HG03457 (cell line): ENCODE measurements around the gene ANKRD12.
A peak's percentile ranks its signal among the peaks of the same experiment; 100 is the strongest.

ENCODE experiments used
- ATAC-seq: cut with Tn5 transposase; IDR thresholded peaks from one replicate; pipeline ENCODE4 v1.9.1; 2021; ENCODE audit warnings: moderate number of reproducible peaks; ENCODE audit not compliant: unreplicated experiment

ANKRD12 gene

DNA sequence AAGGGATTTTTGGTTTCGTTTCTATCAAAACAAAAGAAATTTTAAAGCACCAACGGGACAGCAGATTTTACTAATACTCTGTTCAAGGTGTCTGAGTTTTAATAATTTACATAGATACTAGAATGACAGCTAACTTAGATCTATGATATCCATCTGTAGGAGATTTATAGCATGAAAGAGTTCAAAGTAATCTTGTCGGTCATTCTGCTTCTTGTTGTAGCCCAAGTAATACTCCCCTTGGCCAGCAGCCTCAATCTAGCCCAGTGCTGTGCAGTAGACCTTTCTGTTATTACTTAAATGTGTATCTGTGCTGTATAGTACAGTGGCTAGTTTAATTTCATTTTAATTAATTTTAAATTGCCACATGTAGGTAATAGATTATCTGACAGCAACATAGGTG lies 44.7 kb downstream of the ANKRD12 start:
- no peak for ATAC-seq

DNA sequence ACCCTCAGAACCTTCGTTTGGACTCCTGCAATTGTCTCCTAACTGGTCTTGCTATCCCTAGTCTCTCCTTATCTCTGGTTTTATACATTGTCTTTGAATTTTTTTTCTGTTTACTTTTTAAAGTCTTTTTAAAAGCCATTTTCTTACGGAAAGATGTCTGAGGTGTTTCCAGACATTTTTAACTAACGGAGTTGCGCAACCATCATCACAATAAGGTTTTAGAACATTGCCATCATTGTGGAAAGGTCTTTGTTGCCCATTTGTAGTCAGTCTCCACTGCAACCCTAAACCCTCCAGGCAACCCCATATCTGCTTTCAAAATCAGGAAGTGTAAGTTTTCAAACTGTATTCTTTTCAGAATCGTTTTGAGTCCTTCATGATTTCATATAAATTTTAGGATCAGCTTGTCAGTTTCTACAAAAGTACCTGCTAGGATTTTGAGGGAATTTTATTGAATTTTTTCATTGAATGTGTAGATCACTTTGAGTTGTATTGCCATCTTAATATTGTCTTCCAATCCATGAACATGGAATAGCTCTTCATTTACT lies 46.3 kb downstream of the ANKRD12 start:
- no peak for ATAC-seq

DNA sequence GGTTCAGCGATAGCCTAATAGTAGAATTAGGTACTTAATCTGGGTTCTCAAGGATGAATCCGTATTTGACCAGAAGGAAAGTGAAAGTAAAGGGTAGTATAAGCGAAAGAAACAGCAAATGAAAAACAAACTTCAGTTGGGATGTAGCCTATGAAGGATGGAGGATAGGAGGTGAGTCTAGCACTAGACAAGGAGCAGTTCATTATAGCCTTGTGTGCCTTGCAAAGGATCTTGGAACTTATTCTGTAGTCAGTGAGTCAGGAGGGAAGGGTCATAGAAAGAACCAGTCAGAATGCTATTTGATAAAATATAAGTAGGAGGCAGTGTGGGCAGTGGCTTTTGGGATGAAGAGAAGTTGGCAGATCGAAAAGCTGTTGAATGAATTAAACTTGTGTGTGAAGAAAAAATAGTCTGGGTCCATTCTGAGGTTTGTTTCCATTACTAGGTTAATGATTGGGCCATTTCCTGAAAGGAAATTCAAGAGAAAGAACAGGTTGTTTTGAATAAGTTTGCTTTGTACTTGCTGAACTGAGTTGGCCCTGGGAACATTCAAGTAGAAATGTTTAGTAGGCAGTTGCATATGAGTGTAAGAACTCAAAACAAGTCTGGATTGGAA lies 48.5 kb downstream of the ANKRD12 start:
- ATAC-seq: no peak

DNA sequence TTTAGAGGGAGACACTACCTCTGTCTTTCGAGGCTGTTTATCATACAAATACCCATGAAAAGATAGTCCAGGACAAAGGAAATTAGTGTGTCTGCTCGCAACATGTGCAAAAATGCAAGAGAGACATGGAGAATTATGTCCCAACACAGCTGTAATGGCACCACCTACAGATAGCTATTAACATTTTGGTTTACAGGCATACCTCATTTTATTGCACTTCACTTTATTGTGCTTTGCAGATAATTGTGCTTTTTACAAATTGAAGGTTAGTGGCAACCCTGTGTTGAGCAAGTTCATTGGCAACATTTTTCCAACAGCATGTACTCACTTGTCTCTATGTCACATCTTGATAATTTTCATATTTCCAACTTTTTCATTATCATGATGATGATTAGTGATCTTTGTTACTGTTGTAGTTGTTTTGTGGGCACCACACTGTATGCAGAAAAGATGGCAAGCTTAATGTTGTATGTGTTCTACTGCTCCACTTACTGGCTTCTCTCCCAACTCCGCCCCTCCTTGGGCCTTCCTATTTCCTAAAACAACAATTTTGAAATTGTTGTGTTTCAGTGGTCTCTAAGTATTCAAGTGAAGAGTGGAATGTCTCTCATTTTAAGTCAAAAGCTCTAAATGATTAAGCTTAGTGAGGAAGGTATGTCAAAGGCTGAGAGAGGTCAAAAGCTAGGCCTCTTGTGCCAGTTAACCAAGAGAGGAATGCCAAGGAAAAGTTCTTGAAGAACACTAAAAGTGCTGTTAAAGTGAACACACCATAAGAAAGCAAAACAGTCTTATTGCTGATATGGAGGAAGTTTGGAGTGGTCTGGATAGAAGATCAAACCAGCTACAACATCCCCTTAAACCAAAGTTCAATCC lies 52.0 kb downstream of the ANKRD12 start:
- ATAC-seq: no peak

DNA sequence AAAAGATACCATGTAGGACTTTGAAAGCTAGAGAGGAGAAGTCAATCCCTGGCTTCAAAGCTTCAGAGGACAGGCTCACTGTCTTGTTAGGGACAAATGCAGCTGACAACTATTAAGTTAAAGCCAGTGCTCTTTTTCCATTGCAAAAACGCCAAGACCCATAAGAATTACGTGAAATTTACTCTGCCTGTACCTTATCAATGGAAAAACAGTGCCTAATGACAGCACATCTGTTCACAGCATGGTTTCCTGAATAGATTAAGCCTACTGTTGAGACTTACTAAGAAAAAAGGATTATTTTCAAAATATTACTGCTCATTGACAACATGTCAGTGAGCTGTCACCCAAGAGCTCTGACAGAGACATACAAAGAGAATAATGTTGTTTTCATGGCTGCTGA lies 52.9 kb downstream of the ANKRD12 start:
- no peak for ATAC-seq

DNA sequence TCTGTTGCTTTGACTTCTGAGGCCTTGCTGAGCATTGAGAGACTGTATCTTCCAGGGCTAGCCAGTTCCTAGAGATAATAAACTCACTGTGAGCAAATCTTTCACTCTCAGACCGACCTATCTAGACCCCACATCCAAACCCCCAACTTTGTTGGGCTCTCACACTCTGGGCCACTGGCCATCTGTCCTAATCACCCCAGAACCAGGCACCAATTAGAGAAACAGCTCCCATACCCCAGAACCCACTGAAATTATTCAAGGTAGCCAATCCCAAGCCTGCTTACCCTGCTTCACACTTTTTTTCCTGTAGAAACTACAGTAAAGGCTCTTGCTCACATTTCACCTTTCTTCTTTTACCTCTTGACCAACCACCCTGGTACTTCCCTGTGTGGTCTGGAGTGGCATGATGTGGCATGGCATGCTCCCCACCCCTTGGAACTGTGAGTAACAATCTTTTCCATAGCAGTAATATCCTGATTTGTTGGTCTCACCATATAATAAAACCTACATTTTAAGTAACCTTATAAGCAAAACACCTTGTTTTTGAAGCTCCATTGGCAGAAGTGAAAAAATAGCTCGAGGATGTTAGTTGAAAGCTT lies 55.2 kb downstream of the ANKRD12 start:
- no peak for ATAC-seq

DNA sequence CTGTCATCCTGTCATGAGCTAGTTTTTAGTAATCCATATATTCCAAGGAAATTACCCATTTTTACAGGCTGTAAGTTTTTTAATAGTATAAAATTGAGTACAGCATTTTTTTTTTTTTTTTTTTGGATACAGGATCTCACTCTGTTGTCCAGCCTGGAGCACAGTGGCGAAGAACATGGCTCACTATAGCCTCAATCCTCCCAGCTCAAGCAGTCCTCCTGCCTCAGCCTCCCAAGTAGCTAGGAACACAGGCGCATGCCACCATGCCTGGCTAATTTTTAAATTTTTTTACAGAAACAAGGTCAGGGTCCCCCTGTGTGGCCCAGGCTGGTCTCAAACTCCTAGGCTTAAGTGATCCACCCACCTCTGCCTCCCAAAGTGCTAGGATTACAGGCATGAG lies 56.5 kb downstream of the ANKRD12 start:
- no peak for ATAC-seq

DNA sequence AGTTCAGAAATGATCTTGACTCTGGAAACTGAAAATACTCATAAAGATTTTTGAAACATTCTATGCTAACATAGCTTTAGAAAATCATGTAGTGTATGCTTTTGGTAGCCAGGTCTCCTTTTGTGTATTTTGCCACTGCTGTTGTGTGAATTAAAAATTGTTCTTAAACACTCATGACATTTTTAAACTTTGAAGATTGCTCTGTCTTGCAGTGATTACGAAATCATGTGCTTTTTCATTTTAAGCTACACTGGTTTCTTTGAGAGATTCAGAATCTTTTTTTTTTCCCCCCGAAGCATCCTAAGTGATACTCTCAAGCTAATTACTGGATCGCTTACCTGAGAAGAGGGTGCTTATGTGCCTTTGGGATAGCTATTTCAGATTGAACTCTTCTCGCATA lies 60.0 kb downstream of the ANKRD12 start:
- ATAC-seq: no peak

DNA sequence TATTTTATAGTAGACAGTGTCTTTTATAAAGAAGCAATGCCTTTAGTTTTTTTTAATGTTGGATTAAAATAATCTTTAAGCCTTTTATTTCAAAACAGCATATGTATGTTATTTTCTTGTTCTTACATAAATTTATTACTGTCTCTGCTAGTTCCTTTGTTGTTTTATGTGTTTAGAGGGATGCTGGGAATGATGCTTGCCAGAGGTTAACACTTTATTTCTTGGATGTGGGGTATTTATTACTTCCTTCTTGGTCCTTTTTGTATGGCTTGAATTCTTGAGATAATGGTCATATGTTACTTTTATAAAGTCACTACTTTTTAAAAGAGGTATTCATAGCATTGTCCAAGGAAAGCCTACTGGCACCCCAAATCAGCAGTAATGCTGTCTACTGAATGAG lies 63.1 kb downstream of the ANKRD12 start:
- no peak for ATAC-seq

DNA sequence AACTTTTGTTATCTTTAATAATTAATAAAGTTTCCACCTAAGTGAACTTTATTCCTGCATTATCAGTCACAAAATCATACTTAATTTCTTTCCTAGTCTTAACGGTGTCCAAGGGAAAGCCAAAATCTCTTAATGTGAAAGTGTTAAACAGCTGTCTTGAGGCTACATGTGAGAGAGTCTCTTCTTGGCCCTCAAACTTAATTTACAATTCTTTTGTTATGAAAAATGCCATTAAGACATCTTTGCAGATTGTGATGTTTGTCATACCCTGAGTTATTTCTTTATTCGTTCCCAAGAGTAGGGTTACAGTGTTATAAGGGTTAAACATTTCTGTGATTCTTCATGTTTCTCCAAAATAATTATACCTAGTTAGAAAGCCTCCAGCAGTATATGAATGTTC lies 64.6 kb downstream of the ANKRD12 start:
- ATAC-seq: no peak

DNA sequence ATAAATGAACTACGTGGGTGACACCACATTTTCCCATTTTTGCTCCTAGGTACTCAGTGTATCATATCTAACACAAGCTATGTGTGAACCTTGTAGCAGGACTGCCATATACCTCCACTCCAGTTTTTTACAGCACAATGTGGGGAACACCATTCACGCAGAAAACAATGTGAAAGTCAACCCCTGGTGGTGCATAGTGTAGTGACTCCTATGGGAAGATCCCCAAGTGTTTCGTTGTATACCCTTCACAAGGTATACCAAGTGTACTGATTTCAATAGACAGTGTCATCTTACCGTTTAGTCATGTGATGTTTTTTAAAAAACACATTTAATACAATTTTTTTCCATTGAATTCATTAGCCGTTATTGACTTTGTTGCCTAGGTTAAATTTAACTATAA lies 68.1 kb downstream of the ANKRD12 start:
- no peak for ATAC-seq

DNA sequence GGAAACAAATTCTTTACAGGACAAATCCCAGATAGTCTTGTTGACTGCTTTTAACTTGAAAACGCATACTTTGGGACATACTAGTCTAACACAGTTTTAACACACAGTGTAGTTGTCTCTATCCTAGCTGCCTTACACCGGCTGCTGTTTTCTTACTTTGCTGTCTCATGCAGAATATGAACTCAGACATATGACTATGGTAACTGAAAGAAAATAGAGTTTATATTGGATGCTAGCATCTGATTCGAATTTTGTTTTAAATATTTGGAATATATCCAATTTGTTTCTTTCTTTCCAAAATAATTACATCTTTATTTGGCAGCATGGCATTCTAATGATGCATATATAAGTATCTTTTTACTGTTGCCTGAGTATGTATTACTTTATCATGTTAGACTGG lies 69.8 kb downstream of the ANKRD12 start:
- ATAC-seq: no peak

DNA sequence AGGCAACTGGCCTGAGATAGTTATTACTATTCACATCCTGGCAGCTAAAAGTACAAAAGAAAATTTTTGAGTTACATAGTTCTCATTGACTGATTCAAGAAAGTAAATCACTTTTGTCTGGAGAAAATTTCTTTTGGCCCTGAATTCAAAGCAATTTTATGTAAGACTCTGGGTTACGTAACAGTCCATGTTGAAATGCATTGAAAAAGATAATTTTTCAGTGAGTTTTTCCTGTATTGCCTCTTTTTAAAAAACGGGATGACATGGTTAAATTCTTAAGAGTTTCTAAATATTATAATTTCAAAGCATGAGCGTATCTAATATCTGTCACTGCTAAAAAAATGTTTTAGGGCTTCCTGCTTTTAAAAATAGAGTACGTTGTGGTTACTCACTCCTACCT lies 72.7 kb downstream of the ANKRD12 start:
- no peak for ATAC-seq

DNA sequence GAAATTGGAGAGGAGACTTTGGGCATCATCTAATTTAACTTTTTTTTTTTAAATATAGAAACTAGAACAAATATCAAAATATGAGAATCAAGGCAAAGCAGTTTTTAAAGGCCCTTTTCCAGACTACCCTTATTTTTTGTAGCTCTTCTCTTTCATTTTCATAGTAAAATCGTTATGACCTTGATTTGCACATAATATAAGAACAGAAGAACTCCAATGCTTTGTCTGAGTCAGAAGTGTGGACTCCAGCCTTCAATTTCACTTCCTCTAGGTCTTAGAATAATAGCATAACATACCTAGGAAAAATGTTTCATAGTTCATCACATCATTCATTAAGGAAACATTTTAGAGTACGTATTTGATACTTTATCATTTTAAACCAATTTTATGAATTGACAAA lies 74.4 kb downstream of the ANKRD12 start:
- no peak for ATAC-seq

DNA sequence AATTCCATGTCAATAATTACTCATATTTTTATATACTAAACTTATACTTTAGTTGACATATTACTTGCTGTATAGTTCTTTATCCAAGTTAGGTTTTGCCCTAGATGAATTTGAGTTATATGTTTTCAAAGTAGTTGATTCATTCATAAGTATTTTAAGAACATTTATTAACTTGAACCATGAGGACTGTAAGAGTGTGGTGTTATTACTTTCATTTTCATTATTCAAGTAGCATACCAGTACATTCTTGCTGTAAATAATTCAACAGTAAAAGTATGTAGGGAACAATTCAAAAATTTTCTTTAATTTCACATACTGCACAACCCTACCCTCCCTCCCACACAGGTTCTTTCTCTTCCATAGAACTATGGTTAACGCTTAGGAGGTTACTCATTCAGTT lies 75.4 kb downstream of the ANKRD12 start:
- ATAC-seq: peak; percentile 62

DNA sequence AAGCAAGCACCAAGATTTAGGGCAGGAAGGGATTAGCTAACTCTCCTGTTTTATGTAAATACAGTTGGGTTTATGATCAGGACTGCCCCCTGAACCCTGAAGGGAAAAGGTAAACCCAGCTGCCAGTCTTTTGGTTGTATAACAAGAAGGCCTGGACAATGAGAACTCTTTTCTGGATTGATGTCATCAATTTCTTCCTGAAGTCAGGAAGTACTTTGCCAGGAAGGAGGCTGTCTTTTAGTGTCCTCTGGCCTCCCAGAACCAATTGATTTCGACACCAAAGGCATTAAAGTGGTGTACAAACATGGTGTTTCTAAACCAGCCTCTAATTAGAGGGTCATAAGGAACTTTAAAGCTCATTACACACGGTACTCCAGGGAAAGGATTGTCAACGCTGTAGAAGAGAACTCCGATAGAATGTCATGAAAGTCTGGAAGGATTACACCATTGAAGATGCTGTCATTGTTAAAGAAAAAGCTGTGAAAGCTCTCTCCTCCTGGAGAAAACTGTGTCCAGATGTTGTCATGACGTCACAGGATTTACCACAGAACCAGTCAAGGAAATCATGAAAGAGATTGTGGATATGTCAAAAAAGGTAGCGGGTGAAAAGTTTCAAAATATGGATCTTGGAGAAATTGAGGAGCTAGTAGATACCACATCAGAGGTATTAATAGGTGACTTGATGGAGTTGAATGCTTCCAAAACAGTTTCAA lies 78.8 kb downstream of the ANKRD12 start:
- no peak for ATAC-seq

DNA sequence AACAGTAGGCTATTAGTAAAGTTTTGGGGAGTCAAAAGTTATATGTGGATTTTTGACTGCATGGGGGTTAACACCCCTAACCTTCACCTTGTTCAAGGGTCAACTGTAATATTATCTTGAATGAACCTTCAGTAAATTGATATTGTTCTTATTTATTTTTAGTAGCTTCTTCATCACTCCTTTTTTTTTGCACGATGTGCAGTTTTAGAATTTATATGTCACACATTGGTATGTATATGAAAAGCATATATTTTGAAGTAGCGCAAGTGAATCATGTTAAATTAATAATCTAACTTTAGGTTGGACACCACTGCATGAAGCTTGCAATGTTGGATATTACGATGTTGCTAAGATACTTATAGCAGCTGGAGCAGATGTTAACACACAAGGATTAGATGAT lies 79.9 kb downstream of the ANKRD12 start:
- no peak for ATAC-seq

DNA sequence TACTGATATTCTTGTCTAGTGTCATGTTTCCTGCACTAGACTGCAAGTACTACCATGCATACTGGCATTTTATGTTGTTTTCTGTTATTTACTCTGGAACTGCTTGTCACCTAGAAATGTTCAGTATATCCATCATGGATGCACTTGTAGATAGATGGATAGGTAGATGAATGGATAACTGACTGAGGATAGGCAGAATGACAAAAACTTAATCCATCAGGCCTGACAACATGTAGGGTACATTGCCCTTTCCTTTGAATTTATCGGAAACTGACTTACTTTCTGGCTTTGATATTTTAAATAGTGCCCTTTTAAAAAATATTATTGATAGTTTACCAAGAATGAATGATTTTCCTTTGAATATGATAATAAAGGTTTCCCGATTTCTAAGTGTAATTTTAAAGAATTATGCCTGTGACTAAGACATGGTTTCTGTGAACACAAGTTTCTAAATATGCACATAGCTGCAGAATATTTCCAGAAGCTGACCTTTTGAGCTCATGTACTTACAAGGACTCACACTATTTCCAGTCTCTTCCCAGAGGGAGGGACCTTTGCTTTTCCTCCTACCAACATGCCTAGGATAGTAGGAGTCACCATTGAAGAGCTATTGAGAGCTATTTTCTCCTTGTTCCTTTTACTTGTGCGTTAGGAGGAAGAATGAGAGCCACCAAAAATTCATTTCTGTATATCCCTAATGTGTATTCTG lies 81.3 kb downstream of the ANKRD12 start:
- ATAC-seq: no peak

DNA sequence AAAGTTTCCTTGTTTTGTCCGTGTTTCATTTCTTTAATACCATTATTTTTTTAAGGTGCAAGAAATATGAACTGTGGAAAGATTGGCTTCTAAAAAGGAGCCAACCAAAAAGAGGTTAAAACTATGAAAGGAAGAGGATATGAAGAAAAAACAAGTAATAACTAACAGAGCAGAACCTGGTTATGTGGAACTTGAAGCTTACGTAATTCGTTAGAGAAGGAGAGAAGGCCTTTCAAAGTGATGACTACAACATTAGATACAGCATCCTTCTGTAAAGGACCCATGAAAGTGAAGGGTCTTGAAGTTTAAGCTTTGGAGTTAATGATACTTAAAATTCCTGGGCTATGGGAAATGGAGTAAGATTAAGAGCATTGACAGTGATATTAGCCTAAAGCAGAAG lies 84.5 kb downstream of the ANKRD12 start:
- no peak for ATAC-seq

DNA sequence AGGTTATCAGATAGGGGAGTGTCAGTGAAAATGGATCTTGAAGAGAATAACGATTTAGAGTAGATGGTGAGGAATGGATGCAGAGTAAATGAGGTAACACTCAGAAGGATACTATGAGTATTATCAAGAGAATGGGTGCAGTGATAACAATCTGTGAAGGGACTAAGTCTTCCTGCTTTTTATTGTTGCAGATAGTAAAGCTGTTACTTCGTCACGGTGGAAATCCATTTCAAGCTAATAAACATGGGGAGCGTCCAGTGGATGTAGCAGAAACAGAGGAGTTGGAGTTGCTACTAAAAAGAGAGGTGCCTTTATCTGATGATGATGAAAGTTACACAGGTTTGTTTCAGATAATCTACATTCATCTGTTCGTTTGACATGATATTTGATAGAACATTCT lies 85.1 kb downstream of the ANKRD12 start:
- no peak for ATAC-seq

DNA sequence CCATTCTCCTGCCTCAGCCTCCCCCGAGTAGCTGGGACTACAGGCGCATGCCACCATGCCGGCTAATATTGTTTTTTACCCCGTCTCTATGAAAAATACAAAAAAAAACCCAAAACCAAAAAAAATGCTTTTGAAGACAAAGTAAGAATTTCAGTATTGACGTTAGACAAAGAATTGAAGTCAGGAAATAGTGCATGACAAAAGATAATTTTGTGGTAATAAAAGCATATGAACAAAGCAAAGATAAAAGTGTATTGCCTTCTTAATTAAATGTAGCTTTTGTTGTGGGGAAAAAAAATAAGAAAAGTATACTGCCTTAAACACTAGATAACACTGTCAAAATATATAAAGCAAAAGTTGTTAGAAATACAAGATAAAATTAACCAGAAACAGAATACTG lies 86.8 kb downstream of the ANKRD12 start:
- ATAC-seq: no peak
